H9 (cell line): ENCODE results near the gene SPOCK3. TPM values are rescaled to one million over a fixed set of nuclear protein-coding genes. Genes with fewer than 3 reads are reported as not detected.

Experiments
- DNase-seq: peaks from one replicate; pipeline ENCODE4 v3.0.0-alpha.2; 2017
- H2AFZ ChIP-seq: one replicate; pipeline ENCODE4 v1.6.1; 2013; ENCODE audit warnings: mild to moderate bottlenecking, low read length, control low read depth, moderate library complexity
- H2AK5ac ChIP-seq: 2 replicates; pipeline ENCODE4 v1.6.1; 2013; ENCODE audit warnings: low read length, control low read depth, mixed read lengths; ENCODE audit not compliant: insufficient read length
- H2BK120ac ChIP-seq: one replicate; pipeline ENCODE4 v1.6.1; 2013; ENCODE audit warnings: low read depth, mild to moderate bottlenecking, low read length, control low read depth, inconsistent platforms; ENCODE audit not compliant: poor library complexity, severe bottlenecking
- H2BK12ac ChIP-seq: 2 replicates; pipeline ENCODE4 v1.6.1; 2013; ENCODE audit warnings: low read length, control low read depth, mixed read lengths, low read depth; ENCODE audit not compliant: insufficient read length
- H2BK15ac ChIP-seq: 2 replicates; pipeline ENCODE4 v1.6.1; 2013; ENCODE audit warnings: low read depth, low read length, control low read depth
- H2BK20ac ChIP-seq: one replicate; pipeline ENCODE4 v1.6.1; 2013; ENCODE audit warnings: low read depth, mild to moderate bottlenecking, low read length, control low read depth, inconsistent platforms; ENCODE audit not compliant: poor library complexity, severe bottlenecking
- H2BK5ac ChIP-seq: 2 replicates; pipeline ENCODE4 v1.6.1; 2013; ENCODE audit warnings: low read length, control low read depth, mixed read lengths; ENCODE audit not compliant: insufficient read length
- H3K14ac ChIP-seq: 2 replicates; pipeline ENCODE4 v1.6.1; 2013; ENCODE audit warnings: low read length, control low read depth; ENCODE audit not compliant: insufficient read depth
- H3K18ac ChIP-seq: 2 replicates; pipeline ENCODE4 v1.6.1; 2013; ENCODE audit warnings: low read depth, mild to moderate bottlenecking, mixed read lengths, low read length, control low read depth; ENCODE audit not compliant: insufficient read length
- H3K23ac ChIP-seq: 2 replicates; pipeline ENCODE4 v1.6.1; 2013; ENCODE audit warnings: low read length, control low read depth, mixed read lengths, low read depth; ENCODE audit not compliant: insufficient read length
- H3K23me2 ChIP-seq: 2 replicates; pipeline ENCODE4 v1.6.1; 2013; ENCODE audit warnings: low read depth, mild to moderate bottlenecking, mixed read lengths, low read length, control low read depth; ENCODE audit not compliant: insufficient read length, poor library complexity, severe bottlenecking
- H3K27ac ChIP-seq: 2 replicates; pipeline ENCODE4 v1.5.1; 2013; ENCODE audit warnings: low read length, control low read depth, mixed read lengths, low read depth; ENCODE audit not compliant: insufficient read length
- H3K27me3 ChIP-seq: 2 replicates; pipeline ENCODE4 v1.6.1; 2013; ENCODE audit warnings: low read length, control low read depth, inconsistent platforms; ENCODE audit not compliant: insufficient read depth
- H3K4ac ChIP-seq: 2 replicates; pipeline ENCODE4 v1.6.1; 2013; ENCODE audit warnings: low read depth, mild to moderate bottlenecking, control low read depth, inconsistent platforms, low read length, moderate library complexity
- H3K4me1 ChIP-seq: 2 replicates; pipeline ENCODE4 v1.6.1; 2013; ENCODE audit warnings: low read length, control low read depth, inconsistent platforms; ENCODE audit not compliant: insufficient read depth
- H3K4me2 ChIP-seq: 2 replicates; pipeline ENCODE4 v1.6.1; 2013; ENCODE audit warnings: low read length, control low read depth, mixed read lengths; ENCODE audit not compliant: insufficient read length, insufficient read depth
- H3K56ac ChIP-seq: 2 replicates; pipeline ENCODE4 v1.6.1; 2013; ENCODE audit warnings: low read depth, mild to moderate bottlenecking, mixed read lengths, low read length, control low read depth; ENCODE audit not compliant: insufficient read length
- H3K79me1 ChIP-seq: 2 replicates; pipeline ENCODE4 v1.6.1; 2013; ENCODE audit warnings: low read depth, mild to moderate bottlenecking, moderate library complexity, low read length, control low read depth, inconsistent platforms; ENCODE audit not compliant: insufficient read depth, poor library complexity, severe bottlenecking
- H3K79me2 ChIP-seq: 2 replicates; pipeline ENCODE4 v1.6.1; 2013; ENCODE audit warnings: low read length, control low read depth, inconsistent platforms; ENCODE audit not compliant: insufficient read depth
- H3K9ac ChIP-seq: 2 replicates; pipeline ENCODE4 v1.6.1; 2013; ENCODE audit warnings: low read length, control low read depth, mixed read lengths; ENCODE audit not compliant: insufficient read length; ENCODE audit errors: extremely low read depth
- H3K9me3 ChIP-seq: one replicate; pipeline ENCODE4 v1.6.1; 2013; ENCODE audit warnings: low read depth, low read length, inconsistent platforms; ENCODE audit not compliant: control insufficient read depth
- H3T11ph ChIP-seq: one replicate; pipeline ENCODE4 v1.6.1; 2013; ENCODE audit warnings: mild to moderate bottlenecking, low read length, control low read depth, inconsistent platforms
- H4K20me1 ChIP-seq: one replicate; pipeline ENCODE4 v1.6.1; 2013; ENCODE audit not compliant: control insufficient read depth, insufficient read length, insufficient read depth
- H4K5ac ChIP-seq: 2 replicates; pipeline ENCODE4 v1.6.1; 2013; ENCODE audit warnings: low read depth, mild to moderate bottlenecking, mixed read lengths, low read length, control low read depth; ENCODE audit not compliant: insufficient read length
- H4K8ac ChIP-seq: replicated peaks from 2 replicates; pipeline ENCODE4 v1.6.1; 2013; ENCODE audit warnings: low read length, control low read depth, mixed read lengths, low read depth; ENCODE audit not compliant: insufficient read length
- H4K91ac ChIP-seq: 2 replicates; pipeline ENCODE4 v1.6.1; 2013; ENCODE audit warnings: low read depth, mild to moderate bottlenecking, moderate library complexity, mixed read lengths, low read length, control low read depth; ENCODE audit not compliant: insufficient read length
- H3K27ac Mint-ChIP-seq, 3 experiments: 2 replicates in 2 of 3; 3 replicates in 1 of 3; pipeline ENCODE4 v1.8.0; 2020 to 2021; ENCODE audit warnings: mixed read lengths in 3 of 3, mild to moderate bottlenecking in 1 of 3, moderate library complexity in 1 of 3
- H3K27me3 Mint-ChIP-seq: 2 replicates; pipeline ENCODE4 v1.8.0; 2021; ENCODE audit warnings: low read depth, mild to moderate bottlenecking, moderate library complexity, mixed read lengths
- H3K36me3 Mint-ChIP-seq, 3 experiments: 2 replicates in 2 of 3; 3 replicates in 1 of 3; pipeline ENCODE4 v1.8.0; 2020 to 2021; ENCODE audit warnings: low read depth in 3 of 3, mixed read lengths in 3 of 3; ENCODE audit not compliant: insufficient read depth in 1 of 3
- H3K4me1 Mint-ChIP-seq, 2 experiments: 2 replicates each; pipeline ENCODE4 v1.8.0; 2020; ENCODE audit warnings: mixed read lengths in 2 of 2
- H3K4me3 Mint-ChIP-seq, 2 experiments: 2 replicates in 1 of 2; 3 replicates in 1 of 2; pipeline ENCODE4 v1.8.0; 2020 to 2021; ENCODE audit warnings: mild to moderate bottlenecking in 2 of 2, mixed read lengths in 2 of 2, moderate library complexity in 1 of 2
- H3K9me3 Mint-ChIP-seq, 2 experiments: 2 replicates in 1 of 2; 3 replicates in 1 of 2; pipeline ENCODE4 v1.8.0; 2020; ENCODE audit warnings: mild to moderate bottlenecking in 2 of 2, mixed read lengths in 2 of 2, moderate library complexity in 1 of 2
- CTCF ChIP-seq: fragments of 200-600 bp; sonication (generic); conservative IDR thresholded peaks from 3 replicates; pipeline ENCODE4 v1.8.0; 2021; ENCODE audit warnings: antibody characterized with exemption, mild to moderate bottlenecking
- WGBS: extraction: QIAGEN DNeasy Blood & Tissue Kit; methylation state at CpG from one replicate; pipeline ENCODE4 v1.1.7; 2013; ENCODE audit warnings: missing lambda C conversion rate, low lambda C conversion rate, mixed read lengths; ENCODE audit not compliant: insufficient read length; ENCODE audit errors: extremely low coverage; 5-methylcytosine and 5-hydroxymethylcytosine counted together
- total RNA-seq: library from RNA; stranded (reverse); gene quantifications from 2 replicates; pipeline ENCODE4 v1.2.1, GENCODE V29; 2021

The SPOCK3 gene
- total RNA-seq, 1 experiment from 2014 or later = 0.28 TPM

GRCh38 chr4:167119392-167119791, 114.9 kb downstream of the SPOCK3 start:
- no peak overlapping the region for H3K4ac ChIP-seq
- peaks cover 0 to 5% of the 10 kb centered on the region in 2 experiments; a peak in 1 of 4 replicates for H3K4me1 Mint-ChIP-seq
- H2BK15ac ChIP-seq = no peak overlapping the region
- H3K4me3 Mint-ChIP-seq = no peak overlapping the region
- no peak overlapping the region for H2BK5ac ChIP-seq
- H3K27me3 Mint-ChIP-seq = no peaks in the 10 kb centered on the region
- H3K79me2 ChIP-seq = no peaks in the 10 kb centered on the region
- no peak overlapping the region for H4K5ac ChIP-seq
- H3K4me1 ChIP-seq = no peaks in the 10 kb centered on the region
- H2BK20ac ChIP-seq = no peak overlapping the region
- H3K4me2 ChIP-seq = no peak overlapping the region
- H3K18ac ChIP-seq = no peak overlapping the region
- no peaks in the 10 kb centered on the region for H4K20me1 ChIP-seq
- no peak overlapping the region for H3K56ac ChIP-seq
- no peak overlapping the region for H2BK12ac ChIP-seq
- DNase-seq = no peak
- H4K8ac ChIP-seq = no peak overlapping the region
- no peak overlapping the region for H3T11ph ChIP-seq
- H3K27ac ChIP-seq = no peak overlapping the region
- no peaks in the 10 kb centered on the region for H3K36me3 Mint-ChIP-seq
- no peaks in the 10 kb centered on the region for H3K23me2 ChIP-seq
- WGBS = no CpG with 5 or more reads among the region's 2 CpGs
- no peak for TF ChIP-seq CTCF
- no peak overlapping the region for H2AK5ac ChIP-seq
- no peak overlapping the region for H2BK120ac ChIP-seq
- no peak overlapping the region for H3K14ac ChIP-seq
- H3K79me1 ChIP-seq = no peaks in the 10 kb centered on the region
- no peak overlapping the region for H2AFZ ChIP-seq
- H3K9me3 ChIP-seq = no peaks in the 10 kb centered on the region
- H4K91ac ChIP-seq = no peak overlapping the region
- H3K23ac ChIP-seq = no peak overlapping the region
- H3K27me3 ChIP-seq = no peaks in the 10 kb centered on the region
- no peak overlapping the region for H3K27ac Mint-ChIP-seq
- H3K9ac ChIP-seq = no peak overlapping the region
- H3K9me3 Mint-ChIP-seq = no peaks in the 10 kb centered on the region
